Nasal cavity respiratory epithelium epithelial cell of viscerocranial mucosa (primary cell): ENCODE data around the gene VAMP4. TPM values are rescaled to one million over a fixed set of nuclear protein-coding genes. Genes with fewer than 3 reads are reported as not detected.

Experiments
- total RNA-seq: library from RNA; depleted of rRNA; stranded (reverse); fragments of >200 nt; gene quantifications from 2 replicates; pipeline ENCODE4 v1.2.3, GENCODE V29; 2014

VAMP4 gene
- total RNA-seq, result 4.8 and 7.1 TPM in 2 replicates

GRCh38 chr1:171741872-171742576 lies at the start of gene VAMP4:
VAMP4 (minus strand) TSS chr1:171742065; CDS start chr1:171738414, 3,651 bp downstream.

GRCh38 chr1:171781176-171781875 lies 39.5 kb upstream of the VAMP4 start, which contains the start of gene METTL13:
METTL13 (plus strand) TSS chr1:171781660; CDS start chr1:171781968, 308 bp downstream.

GRCh38 chr1:171652234-171652822 lies 89.5 kb downstream of the VAMP4 start, which contains the start of gene MYOC:
MYOC (minus strand) TSS chr1:171652688; CDS start chr1:171652611, 77 bp downstream.

Other genes with a start within 250 kb of the VAMP4 start
- gene MYOCOS, start 119.8 kb downstream of the VAMP4 start, total RNA-seq, result under 0.01 TPM in 1 of 2 replicates, not detected in the other
- not detected in 2 replicates for gene MYOC, start 89.4 kb downstream of the VAMP4 start, total RNA-seq
- 22.2 and 33.5 TPM in 2 replicates for gene METTL13, start 39.6 kb upstream of the VAMP4 start, total RNA-seq
- 0.34 and 2.1 TPM in 2 replicates for gene DNM3, start 99.4 kb upstream of the VAMP4 start, total RNA-seq